ENCODE results near the gene RASSF5. TPM values are rescaled to one million over a fixed set of nuclear protein-coding genes. Genes with fewer than 3 reads are reported as not detected.

Gene RASSF5
- total RNA-seq, 1 experiment from 2014 or later, result 0.75 TPM

DNA sequence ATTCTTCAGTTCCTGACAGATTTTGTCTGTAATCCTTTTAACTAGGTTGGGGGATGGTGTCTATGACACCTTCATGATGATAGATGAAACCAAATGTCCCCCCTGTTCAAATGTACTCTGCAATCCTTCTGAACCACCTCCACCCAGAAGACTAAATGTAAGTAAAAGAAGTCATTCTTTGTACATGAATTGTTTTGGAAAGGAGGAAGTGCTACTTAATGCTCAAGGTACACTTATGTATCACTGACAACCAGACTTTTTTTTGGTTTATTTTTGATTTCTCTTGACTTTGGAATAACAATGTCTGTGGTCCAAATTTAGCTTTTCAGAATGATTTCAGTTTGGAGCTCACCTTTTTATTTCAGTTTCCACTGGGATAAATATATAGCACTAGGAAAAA is 130.3 kb downstream of the RASSF5 start:
- Histone ChIP-seq H3K27me3 (replicated peaks; ENCODE audit: insufficient read depth, low read depth, low read length, poor library complexity) (no peaks in the 10 kb centered on the region), H3K9me3 (ENCODE audit: low read depth, low read length, poor library complexity, severe bottlenecking) (no peaks in the 10 kb centered on the region), H3K4me1 (ENCODE audit: insufficient read depth, low read length, poor library complexity, severe bottlenecking) (peaks cover 28% of the 10 kb centered on the region), H3K4me3 (ENCODE audit: low read depth, low read length, poor library complexity, severe bottlenecking) (no peak overlapping the region), H3K27ac (ENCODE audit: low read depth, low read length, poor library complexity, severe bottlenecking) (no peak overlapping the region), H3K36me3 (ENCODE audit: insufficient read depth, low read length, poor library complexity, severe bottlenecking) (no peaks in the 10 kb centered on the region)
- intact Hi-C loops (cut with micrococcal nuclease; ENCODE audit: unreplicated experiment), result loop anchor here (10.0 kb wide), 1 partner anchor 347 kb away; no protein-coding TSS in a partner anchor
- ChIA-PET CTCF (no interaction called here), POLR2A (ENCODE audit: low non-redundant PET) (no interaction called here)
- TF ChIP-seq, protein P1, sequence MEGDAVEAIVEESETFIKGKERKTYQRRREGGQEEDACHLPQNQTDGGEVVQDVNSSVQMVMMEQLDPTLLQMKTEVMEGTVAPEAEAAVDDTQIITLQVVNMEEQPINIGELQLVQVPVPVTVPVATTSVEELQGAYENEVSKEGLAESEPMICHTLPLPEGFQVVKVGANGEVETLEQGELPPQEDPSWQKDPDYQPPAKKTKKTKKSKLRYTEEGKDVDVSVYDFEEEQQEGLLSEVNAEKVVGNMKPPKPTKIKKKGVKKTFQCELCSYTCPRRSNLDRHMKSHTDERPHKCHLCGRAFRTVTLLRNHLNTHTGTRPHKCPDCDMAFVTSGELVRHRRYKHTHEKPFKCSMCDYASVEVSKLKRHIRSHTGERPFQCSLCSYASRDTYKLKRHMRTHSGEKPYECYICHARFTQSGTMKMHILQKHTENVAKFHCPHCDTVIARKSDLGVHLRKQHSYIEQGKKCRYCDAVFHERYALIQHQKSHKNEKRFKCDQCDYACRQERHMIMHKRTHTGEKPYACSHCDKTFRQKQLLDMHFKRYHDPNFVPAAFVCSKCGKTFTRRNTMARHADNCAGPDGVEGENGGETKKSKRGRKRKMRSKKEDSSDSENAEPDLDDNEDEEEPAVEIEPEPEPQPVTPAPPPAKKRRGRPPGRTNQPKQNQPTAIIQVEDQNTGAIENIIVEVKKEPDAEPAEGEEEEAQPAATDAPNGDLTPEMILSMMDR (conservative IDR thresholded peaks at IDR 0.05; ENCODE audit: low read depth, low read length), result no peak
- TF ChIP-seq EZH2 (IDR thresholded peaks at IDR 0.05; ENCODE audit: borderline replicate concordance, low read depth, low read length, poor library complexity, severe bottlenecking), result no peak
- DNase-seq (ENCODE audit: low spot score), result no peak
- no TSS peak for BruUV-seq (replicated peaks)

Small RNAs within 50 kb of the gene (microRNA-seq; reads per million reads assigned to microRNA genes)
- gene MIR6769B, result not detected

Other genes starting within 250 kb of the RASSF5 start
- gene IKBKE, start 37.1 kb upstream of the RASSF5 start, total RNA-seq (2021), result 2.3 and 2.9 TPM in 2 replicates
- gene EIF2D, start 104.9 kb downstream of the RASSF5 start, total RNA-seq (2021), result 32.6 and 32.7 TPM in 2 replicates
- gene DYRK3, start 128.0 kb downstream of the RASSF5 start, total RNA-seq (2021), result 18.7 and 24.0 TPM in 2 replicates
- 39.2 and 41.9 TPM in 2 replicates for gene MAPKAPK2, start 177.4 kb downstream of the RASSF5 start, total RNA-seq (2021)

All from A673 (cell line).